ENCODE results near the gene GPR157.

The GPR157 gene

GRCh38 chr1:9115351-9116205 is 13.3 kb downstream of the GPR157 start:
- Histone ChIP-seq H2AFZ (ENCODE audit: low read depth, low read length) (no peak overlapping the region), H3K4me3 (ENCODE audit: low read depth in 1 of 2, low read length in 2 of 2) (no peak overlapping the region), H3K79me2 (ENCODE audit: insufficient read depth, low read length) (no peaks in the 10 kb centered on the region), H4K20me1 (ENCODE audit: insufficient read depth, low read length) (no peaks in the 10 kb centered on the region), H3K4me1 (ENCODE audit: insufficient read depth, low read length) (peaks cover 3% of the 10 kb centered on the region; the same call in 1 of the 2 replicates), H3K27ac (ENCODE audit: low read length) (no peak overlapping the region), H3K9ac (ENCODE audit: low read depth, low read length) (no peak overlapping the region), H3K9me3 (ENCODE audit: insufficient read depth, low read length, severe bottlenecking) (no peaks in the 10 kb centered on the region), H3K36me3 (ENCODE audit: insufficient read depth, low read length) (no peaks in the 10 kb centered on the region; the same call in 1 of the 2 replicates), H3K4me2 (ENCODE audit: insufficient read depth, low read length) (no peak overlapping the region), H3K27me3 (ENCODE audit: insufficient read depth, low read length, poor library complexity) (no peaks in the 10 kb centered on the region)
- no peak for ATAC-seq (ENCODE audit: insufficient read depth, low read depth)
- no peak for TF ChIP-seq EZH2 (IDR thresholded peaks at IDR 0.05; ENCODE audit: borderline replicate concordance, low read depth, low read length, severe bottlenecking)
- TF ChIP-seq CTCF (IDR thresholded peaks at IDR 0.05; ENCODE audit: borderline replicate concordance, extremely low read depth, low read length, poor library complexity, severe bottlenecking): no peak
- no peak for DNase-seq

DNA sequence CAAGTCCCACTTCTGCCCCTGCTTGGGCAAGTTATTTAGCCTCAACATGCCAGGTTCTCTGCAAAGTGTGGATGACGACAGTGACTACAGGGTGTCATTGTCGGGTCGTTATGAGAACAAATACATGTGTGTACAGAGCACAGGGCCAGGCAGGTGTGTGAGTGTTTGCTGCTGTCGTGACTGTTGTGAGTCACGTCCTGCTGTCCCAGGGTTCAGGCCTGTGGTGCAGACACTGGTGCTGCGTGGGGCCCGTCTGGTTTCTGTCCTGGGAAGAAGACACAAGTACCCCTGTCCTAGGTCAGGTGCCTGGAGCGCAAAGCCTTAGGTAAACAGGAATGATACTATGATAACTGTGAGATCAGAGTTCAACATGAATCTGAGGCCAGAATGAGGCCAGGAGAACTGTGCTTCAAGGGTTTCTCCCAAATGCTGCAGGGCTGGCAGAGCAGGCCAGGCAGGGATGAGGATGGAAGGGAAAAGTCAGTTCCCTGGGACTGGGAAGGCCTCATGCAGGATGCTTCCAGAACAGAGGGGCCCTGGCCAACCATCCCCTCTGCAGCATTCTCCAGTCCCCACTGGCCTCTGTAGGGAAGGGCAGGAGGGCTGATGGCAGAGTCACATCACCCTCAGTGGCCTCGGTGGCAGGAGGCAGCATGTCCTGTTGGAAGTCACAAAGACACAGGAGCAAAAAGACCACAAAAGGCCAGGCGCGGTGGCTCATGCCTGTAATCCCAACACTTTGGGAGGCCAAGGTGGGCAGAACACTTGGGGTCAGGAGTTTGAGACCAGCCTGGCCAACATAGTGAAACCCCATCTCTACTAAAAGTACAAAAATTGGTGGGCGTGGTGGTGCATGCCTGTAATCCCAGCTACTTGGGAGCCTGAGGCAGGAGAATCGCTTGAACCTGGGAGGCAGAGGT is 15.7 kb downstream of the GPR157 start:
- no peak for DNase-seq

GRCh38 chr1:9111957-9112356 is 16.9 kb downstream of the GPR157 start:
- no peaks in the 10 kb centered on the region for H3K79me2 ChIP-seq (ENCODE audit: insufficient read depth, low read length)
- H3K9ac ChIP-seq (ENCODE audit: low read depth, low read length): no peak overlapping the region
- H3K27ac ChIP-seq (ENCODE audit: low read length): no peak overlapping the region
- peak; percentile 28 for DNase-seq
- no peak overlapping the region for H3K4me3 ChIP-seq (ENCODE audit: low read depth in 1 of 2, low read length in 2 of 2)
- no peak overlapping the region for H3K4me2 ChIP-seq (ENCODE audit: insufficient read depth, low read length)
- ATAC-seq (ENCODE audit: insufficient read depth, low read depth): 0 out of 3 replicates have a peak, but pooled peaks have one; percentile 37
- no peaks in the 10 kb centered on the region; the same call in 1 of the 2 replicates for H3K36me3 ChIP-seq (ENCODE audit: insufficient read depth, low read length)
- H3K9me3 ChIP-seq (ENCODE audit: insufficient read depth, low read length, severe bottlenecking): no peaks in the 10 kb centered on the region
- peaks cover 3% of the 10 kb centered on the region; the same call in 1 of the 2 replicates for H3K4me1 ChIP-seq (ENCODE audit: insufficient read depth, low read length)
- H4K20me1 ChIP-seq (ENCODE audit: insufficient read depth, low read length): no peaks in the 10 kb centered on the region
- no peak for TF ChIP-seq EZH2 (IDR thresholded peaks at IDR 0.05; ENCODE audit: borderline replicate concordance, low read depth, low read length, severe bottlenecking)
- no peak for TF ChIP-seq CTCF (IDR thresholded peaks at IDR 0.05; ENCODE audit: borderline replicate concordance, extremely low read depth, low read length, poor library complexity, severe bottlenecking)
- H3K27me3 ChIP-seq (ENCODE audit: insufficient read depth, low read length, poor library complexity): no peaks in the 10 kb centered on the region
- no peak overlapping the region for H2AFZ ChIP-seq (ENCODE audit: low read depth, low read length)

More for the DNA sequence above, 15.7 kb downstream of the GPR157 start:
- no peaks in the 10 kb centered on the region for H3K79me2 ChIP-seq (ENCODE audit: insufficient read depth, low read length)
- H2AFZ ChIP-seq (ENCODE audit: low read depth, low read length): no peak overlapping the region
- no peak overlapping the region for H3K4me3 ChIP-seq (ENCODE audit: low read depth in 1 of 2, low read length in 2 of 2)
- H3K36me3 ChIP-seq (ENCODE audit: insufficient read depth, low read length): no peaks in the 10 kb centered on the region; the same call in 1 of the 2 replicates
- H4K20me1 ChIP-seq (ENCODE audit: insufficient read depth, low read length): no peaks in the 10 kb centered on the region
- no peaks in the 10 kb centered on the region for H3K9me3 ChIP-seq (ENCODE audit: insufficient read depth, low read length, severe bottlenecking)
- ATAC-seq (ENCODE audit: insufficient read depth, low read depth): no peak
- no peak overlapping the region for H3K4me2 ChIP-seq (ENCODE audit: insufficient read depth, low read length)
- no peak overlapping the region for H3K9ac ChIP-seq (ENCODE audit: low read depth, low read length)
- H3K4me1 ChIP-seq (ENCODE audit: insufficient read depth, low read length): peaks cover 3% of the 10 kb centered on the region; the same call in 1 of the 2 replicates
- no peak for TF ChIP-seq EZH2 (IDR thresholded peaks at IDR 0.05; ENCODE audit: borderline replicate concordance, low read depth, low read length, severe bottlenecking)
- TF ChIP-seq CTCF (IDR thresholded peaks at IDR 0.05; ENCODE audit: borderline replicate concordance, extremely low read depth, low read length, poor library complexity, severe bottlenecking): no peak
- H3K27me3 ChIP-seq (ENCODE audit: insufficient read depth, low read length, poor library complexity): no peaks in the 10 kb centered on the region
- H3K27ac ChIP-seq (ENCODE audit: low read length): 0 out of 2 replicates have a peak overlapping the region, but pooled peaks have one; percentile 22

All from DND-41 (cell line).